Measurements from ENCODE around the gene C17orf58.

GRCh38 chr17:68021963-68022362 is 25.7 kb upstream of the C17orf58 start:
- no peak for TF ChIP-seq POLR2A (IDR thresholded peaks at IDR 0.05; ENCODE audit: low read length)
- TF ChIP-seq GATA1 (IDR thresholded peaks at IDR 0.05; ENCODE audit: low read depth, low read length) = no peak

Data from erythroblast (primary cell).